GM06990 (cell line): ENCODE results near the gene PRSS48.
"Not testable (repeated sequence)": the region's sequence is repeated elsewhere in the genome, so short reads cannot be mapped to it uniquely, and the experiment has no call there.

Source experiments
- DNase-seq: peaks from one replicate; pipeline ENCODE4 v3.0.0-alpha.2; 2011; ENCODE audit not compliant: insufficient read length; ENCODE audit errors: extremely low read depth
- H3K27me3 ChIP-seq: replicated peaks from 2 replicates; pipeline ENCODE4 v1.6.0; 2011; ENCODE audit warnings: low read length; ENCODE audit not compliant: control insufficient read depth, insufficient read depth
- H3K36me3 ChIP-seq: 2 replicates; pipeline ENCODE4 v1.5.1; 2011; ENCODE audit warnings: low read length; ENCODE audit not compliant: control insufficient read depth, insufficient read depth
- H3K4me3 ChIP-seq: replicated peaks from 2 replicates; pipeline ENCODE4 v1.5.1; 2011; ENCODE audit warnings: low read depth, mild to moderate bottlenecking, control low read depth, low read length
- TF ChIP-seq, protein P1 (sequence below): IDR thresholded peaks from 2 replicates; pipeline ENCODE4 v1.5.1; 2011; ENCODE audit warnings: low read length, control low read depth, mild to moderate bottlenecking, inconsistent platforms; ENCODE audit not compliant: insufficient read depth, poor library complexity, severe bottlenecking

The PRSS48 gene

GRCh38 chr4:151233600-151233999, 43.4 kb upstream of the PRSS48 start:
- H3K4me3 ChIP-seq: no peak overlapping the region
- no peaks in the 10 kb centered on the region for H3K36me3 ChIP-seq
- H3K27me3 ChIP-seq: no peaks in the 10 kb centered on the region
- TF ChIP-seq, protein P1, sequence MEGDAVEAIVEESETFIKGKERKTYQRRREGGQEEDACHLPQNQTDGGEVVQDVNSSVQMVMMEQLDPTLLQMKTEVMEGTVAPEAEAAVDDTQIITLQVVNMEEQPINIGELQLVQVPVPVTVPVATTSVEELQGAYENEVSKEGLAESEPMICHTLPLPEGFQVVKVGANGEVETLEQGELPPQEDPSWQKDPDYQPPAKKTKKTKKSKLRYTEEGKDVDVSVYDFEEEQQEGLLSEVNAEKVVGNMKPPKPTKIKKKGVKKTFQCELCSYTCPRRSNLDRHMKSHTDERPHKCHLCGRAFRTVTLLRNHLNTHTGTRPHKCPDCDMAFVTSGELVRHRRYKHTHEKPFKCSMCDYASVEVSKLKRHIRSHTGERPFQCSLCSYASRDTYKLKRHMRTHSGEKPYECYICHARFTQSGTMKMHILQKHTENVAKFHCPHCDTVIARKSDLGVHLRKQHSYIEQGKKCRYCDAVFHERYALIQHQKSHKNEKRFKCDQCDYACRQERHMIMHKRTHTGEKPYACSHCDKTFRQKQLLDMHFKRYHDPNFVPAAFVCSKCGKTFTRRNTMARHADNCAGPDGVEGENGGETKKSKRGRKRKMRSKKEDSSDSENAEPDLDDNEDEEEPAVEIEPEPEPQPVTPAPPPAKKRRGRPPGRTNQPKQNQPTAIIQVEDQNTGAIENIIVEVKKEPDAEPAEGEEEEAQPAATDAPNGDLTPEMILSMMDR: no peak
- DNase-seq: no peak

DNA sequence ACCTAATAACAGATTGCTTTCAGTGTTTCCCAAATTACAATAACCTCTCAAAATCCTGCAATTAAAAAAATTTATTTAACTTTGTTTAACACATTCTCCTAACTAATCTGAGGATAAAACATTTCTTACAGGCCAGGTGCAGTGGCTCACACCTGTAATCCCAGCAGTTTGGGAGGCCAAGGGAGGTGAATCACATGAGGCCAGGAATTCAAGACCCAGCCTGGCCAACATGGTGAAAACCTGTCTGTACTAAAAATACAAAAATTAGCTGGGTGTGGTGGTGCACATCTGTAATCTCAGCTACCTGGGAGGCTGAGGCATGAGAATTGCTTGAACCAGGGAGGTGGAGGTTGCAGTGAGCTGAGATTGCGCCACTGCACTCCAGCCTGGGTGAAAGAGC, 41.6 kb upstream of the PRSS48 start:
- DNase-seq: not testable (repeated sequence)

GRCh38 chr4:151236036-151236435, 40.9 kb upstream of the PRSS48 start:
- TF ChIP-seq, protein P1: no peak
- H3K4me3 ChIP-seq: no peak overlapping the region
- DNase-seq: no peak

More for the DNA sequence above, 41.6 kb upstream of the PRSS48 start:
- not testable (repeated sequence) for H3K36me3 ChIP-seq, H3K4me3 ChIP-seq, H3K27me3 ChIP-seq

GRCh38 chr4:151238477-151238876, 38.5 kb upstream of the PRSS48 start:
- Histone ChIP-seq H3K36me3 (no peaks in the 10 kb centered on the region), H3K4me3 (no peak overlapping the region), H3K27me3 (no peaks in the 10 kb centered on the region)
- DNase-seq: no peak
- TF ChIP-seq, protein P1: no peak

More at GRCh38 chr4:151236036-151236435, 40.9 kb upstream of the PRSS48 start:
- no peaks in the 10 kb centered on the region for H3K36me3 ChIP-seq
- no peaks in the 10 kb centered on the region for H3K27me3 ChIP-seq

DNA sequence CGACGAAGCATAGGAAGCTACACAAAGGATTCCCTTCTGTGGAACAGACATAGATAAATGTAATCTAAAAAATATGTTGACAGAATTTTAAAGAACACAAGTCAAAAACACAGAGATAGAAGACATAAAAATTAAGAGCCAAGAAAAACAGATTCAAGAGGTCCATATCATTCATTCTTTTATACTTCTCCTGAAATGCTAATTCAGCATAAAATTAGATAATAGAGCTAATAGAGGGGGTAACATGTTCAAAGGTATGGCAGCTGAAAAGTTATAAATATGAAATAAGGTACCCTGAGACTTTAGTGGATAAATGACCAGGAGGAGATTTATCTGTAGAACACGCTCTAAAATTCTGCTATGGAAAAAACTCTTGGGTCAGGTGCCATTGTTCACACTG, 37.4 kb upstream of the PRSS48 start:
- DNase-seq: no peak
- Histone ChIP-seq H3K36me3 (no peaks in the 10 kb centered on the region), H3K27me3 (no peaks in the 10 kb centered on the region)

GRCh38 chr4:151242305-151242704, 34.7 kb upstream of the PRSS48 start:
- TF ChIP-seq, protein P1: no peak
- DNase-seq: no peak
- H3K27me3 ChIP-seq: no peaks in the 10 kb centered on the region

More for the DNA sequence above, 37.4 kb upstream of the PRSS48 start:
- no peak overlapping the region for H3K4me3 ChIP-seq
- TF ChIP-seq, protein P1: no peak

More at GRCh38 chr4:151242305-151242704, 34.7 kb upstream of the PRSS48 start:
- Histone ChIP-seq H3K36me3 (no peaks in the 10 kb centered on the region), H3K4me3 (no peak overlapping the region)
